Activated CD4-positive, CD25-positive, alpha-beta regulatory T cell treated with anti-CD3 and anti-CD28 coated beads, Interleukin-2, amount 50 U/mL, for 16 hours (primary cell): Measurements from ENCODE around the gene PEX7.
"Not testable (repeated sequence)": the region's sequence is repeated elsewhere in the genome, so short reads cannot be mapped to it uniquely, and the experiment has no call there.

ENCODE experiments used
- DNase-seq: peaks from one replicate; pipeline ENCODE4 v3.0.0-alpha.2; 2020; ENCODE audit warnings: low read depth, low spot score

Gene PEX7

DNA sequence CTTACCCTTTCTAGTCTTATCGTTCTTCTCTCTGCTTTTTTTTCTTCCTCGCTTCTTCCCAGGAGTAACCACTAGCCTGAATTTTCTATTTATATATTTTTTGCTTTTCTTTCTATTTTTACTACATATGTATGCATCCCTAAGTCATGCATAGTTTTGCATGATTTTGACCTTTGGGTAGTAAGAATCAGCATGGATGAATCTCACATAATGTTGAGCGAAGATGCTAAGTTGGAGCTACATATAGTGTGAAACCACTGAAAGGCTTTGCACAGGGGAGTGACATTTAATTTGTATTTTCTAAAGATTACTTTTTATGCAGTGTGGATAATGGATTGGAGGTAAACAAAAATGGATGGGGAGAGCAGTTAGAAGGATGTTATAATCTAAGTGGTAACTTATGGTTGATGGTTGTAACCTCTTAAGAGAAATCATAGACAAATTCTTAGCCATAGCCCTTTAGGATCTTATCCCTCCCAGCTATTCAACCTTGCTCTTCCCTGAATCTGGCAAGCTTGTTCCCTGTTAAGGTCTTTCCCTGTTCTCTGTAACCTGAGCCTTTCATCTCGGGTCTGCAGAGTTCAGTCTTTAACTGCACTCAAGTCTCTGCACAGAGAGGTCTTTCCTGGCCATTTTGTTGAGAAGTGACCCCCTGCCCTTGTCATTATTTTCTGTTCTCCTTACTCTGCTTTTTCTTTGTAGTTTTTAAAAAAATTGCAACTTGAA lies 18.0 kb downstream of the PEX7 start:
- DNase-seq, result no peak

DNA sequence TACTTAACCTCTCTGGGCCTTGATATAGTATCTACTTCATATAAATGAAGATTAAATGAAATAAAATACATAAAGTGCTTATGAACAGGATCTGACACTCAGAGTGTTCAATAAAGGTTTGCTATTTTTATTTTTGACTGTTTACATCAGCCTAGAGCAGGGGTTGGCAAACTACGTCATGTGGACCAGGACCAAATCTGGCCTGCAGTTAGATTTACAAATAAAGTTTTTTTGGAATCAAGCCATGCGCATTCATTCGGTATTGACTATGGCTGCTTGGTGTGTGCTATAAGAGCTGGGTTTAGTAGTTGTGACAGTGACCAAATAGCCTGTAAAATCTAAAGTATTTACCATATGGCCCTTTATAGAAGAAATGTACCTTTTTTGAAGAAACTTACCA lies 20.8 kb downstream of the PEX7 start:
- no peak for DNase-seq

GRCh38 chr6:136846046-136846445 lies 23.7 kb downstream of the PEX7 start:
- DNase-seq, result no peak

DNA sequence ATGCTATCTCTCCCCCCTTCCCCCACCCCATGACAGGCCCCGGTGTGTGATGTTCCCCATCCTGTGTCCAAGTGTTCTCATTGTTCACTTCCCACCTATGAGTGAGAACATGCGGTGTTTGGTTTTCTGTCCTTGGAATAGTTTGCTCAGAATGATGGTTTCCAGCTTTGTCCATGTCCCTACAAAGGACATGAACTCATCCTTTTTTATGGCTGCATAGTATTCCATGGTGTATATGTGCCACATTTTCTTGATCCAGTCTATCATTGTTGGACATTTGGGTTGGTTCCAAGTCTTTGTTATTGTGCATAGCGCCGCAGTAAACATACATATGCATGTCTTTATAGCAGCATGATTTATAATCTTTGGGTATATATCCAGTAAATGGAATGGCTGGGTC lies 24.1 kb downstream of the PEX7 start:
- not testable (repeated sequence) for DNase-seq

DNA sequence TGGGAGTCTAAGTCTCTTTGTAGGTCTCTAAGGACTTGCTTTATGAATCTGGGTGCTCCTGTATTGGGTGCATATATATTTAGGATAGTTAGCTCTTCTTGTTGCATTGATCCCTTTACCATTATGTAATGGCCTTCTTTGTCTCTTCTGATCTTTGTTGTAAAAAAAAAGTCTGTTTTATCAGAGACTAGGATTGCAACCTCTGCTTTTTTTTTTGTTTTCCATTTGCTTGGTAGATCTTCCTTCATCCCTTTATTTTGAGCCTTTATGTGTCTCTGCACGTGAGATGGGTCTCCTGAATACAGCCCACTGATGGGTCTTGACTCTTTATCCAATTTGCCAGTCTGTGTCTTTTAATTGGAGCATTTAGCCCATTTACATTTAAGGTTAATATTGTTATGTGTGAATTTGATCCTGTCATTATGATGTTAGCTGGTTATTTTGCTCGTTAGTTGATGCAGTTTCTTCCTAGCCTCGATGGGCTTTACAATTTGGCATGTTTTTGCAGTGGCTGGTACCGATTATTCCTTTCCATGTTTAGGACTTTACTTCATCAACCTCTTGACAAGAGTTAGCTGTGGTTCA lies 27.7 kb downstream of the PEX7 start:
- DNase-seq, result not testable (repeated sequence)

- DNase-seq, result no peak
Observed at GRCh38 chr6:136859430-136859829, 37.0 kb downstream of the PEX7 start.

GRCh38 chr6:136860043-136860442 lies 37.7 kb downstream of the PEX7 start:
- no peak for DNase-seq

- DNase-seq, result no peak
Observed at GRCh38 chr6:136862662-136863061, 40.3 kb downstream of the PEX7 start.

DNA sequence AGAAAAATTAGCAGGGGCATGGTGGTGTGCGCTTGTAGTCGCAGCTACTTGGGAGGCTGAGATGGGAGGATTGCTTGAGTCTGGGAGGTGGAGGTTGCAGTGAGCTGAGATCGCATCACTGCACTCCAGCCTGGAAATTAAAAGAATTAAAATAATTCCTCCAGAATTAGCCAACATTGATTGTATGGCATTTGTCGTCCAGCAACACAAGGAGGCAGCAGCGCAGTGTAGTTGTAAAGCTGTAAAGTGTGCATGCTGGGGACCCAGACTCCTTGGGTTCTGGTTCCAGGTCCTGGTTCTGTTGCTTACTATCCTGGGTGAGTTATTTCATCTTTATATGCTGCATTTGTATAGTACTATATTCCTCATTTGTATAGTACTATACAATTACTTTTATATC lies 41.4 kb downstream of the PEX7 start:
- no peak for DNase-seq

- DNase-seq, result no peak
Observed at GRCh38 chr6:136864676-136865075, 42.3 kb downstream of the PEX7 start.

GRCh38 chr6:136866872-136867416 lies 44.6 kb downstream of the PEX7 start:
- no peak for DNase-seq

DNA sequence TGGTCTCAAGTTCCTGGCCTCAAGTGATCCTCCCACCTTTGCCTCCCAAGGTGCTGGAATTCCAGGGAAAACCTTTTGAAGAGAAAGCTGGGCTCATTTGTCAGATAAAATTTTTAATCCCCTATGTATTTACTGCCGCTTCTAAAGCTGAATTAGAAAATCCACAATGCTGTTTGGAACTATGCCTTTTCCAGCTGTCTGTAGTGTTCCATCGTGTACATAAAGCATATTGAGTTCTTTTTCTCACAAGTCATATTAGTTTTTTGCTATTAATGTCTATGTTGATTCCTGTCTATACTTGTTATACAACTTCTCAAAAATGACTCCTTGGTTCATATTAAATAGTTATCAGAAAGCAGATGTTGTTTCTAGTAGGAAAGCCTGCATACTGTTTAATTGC lies 47.1 kb downstream of the PEX7 start:
- no peak for DNase-seq

GRCh38 chr6:136873748-136874147 lies 51.4 kb downstream of the PEX7 start:
- DNase-seq, result no peak

GRCh38 chr6:136876469-136876868 lies 54.1 kb downstream of the PEX7 start:
- DNase-seq, result not testable (repeated sequence)

DNA sequence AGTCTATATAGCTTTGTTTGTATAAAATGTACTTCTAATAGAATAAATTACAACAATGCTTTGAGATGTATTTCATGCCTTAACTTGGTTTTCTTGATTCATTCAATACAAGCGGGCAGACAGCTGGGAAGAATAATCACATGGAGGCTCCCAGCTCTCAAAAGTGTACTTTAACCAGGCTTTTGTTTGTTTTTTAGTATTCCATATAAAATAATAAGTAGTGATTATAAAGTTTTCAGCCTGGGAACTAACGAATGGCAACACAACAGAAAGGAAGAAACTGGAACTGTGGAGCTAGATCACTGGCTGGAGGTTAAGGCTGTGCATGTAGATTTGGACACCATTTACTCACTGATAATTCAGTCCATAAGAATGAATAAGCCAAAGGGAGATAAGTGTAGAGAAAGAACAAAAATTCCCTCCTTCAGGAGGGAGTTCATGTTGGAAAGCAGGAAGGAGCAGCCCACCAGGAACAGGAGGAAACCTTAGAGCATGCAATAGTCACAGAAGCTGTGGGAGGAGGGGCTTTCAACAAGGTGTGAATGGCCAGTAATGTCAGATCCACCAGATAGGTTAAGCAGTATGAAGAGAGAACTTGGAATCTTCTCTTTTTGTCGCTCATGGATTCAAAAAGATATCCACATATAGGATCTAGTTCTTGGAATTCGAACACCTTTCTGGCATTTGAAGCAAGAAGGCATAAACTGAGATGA lies 58.5 kb downstream of the PEX7 start:
- DNase-seq, result no peak

GRCh38 chr6:136886091-136886490 lies 63.7 kb downstream of the PEX7 start:
- DNase-seq, result no peak

DNA sequence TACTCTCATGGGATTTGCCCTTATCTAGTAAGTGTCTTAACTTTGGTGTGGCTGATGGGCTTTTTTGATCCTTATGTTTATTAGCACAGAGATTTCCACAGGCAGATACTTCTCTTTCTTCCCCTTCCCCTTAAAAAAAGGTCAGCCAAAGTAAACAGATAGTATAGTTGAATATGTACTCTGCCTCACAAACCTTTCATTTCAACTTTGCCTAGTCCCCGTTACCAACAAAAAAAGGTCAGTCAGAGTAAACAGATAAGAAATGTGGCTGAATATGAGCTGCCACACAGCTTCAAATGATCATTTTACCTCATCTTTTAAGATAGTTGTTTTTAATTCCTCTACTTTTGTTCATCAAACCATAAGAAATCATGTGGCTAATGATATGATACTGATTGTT lies 65.6 kb downstream of the PEX7 start:
- no peak for DNase-seq

DNA sequence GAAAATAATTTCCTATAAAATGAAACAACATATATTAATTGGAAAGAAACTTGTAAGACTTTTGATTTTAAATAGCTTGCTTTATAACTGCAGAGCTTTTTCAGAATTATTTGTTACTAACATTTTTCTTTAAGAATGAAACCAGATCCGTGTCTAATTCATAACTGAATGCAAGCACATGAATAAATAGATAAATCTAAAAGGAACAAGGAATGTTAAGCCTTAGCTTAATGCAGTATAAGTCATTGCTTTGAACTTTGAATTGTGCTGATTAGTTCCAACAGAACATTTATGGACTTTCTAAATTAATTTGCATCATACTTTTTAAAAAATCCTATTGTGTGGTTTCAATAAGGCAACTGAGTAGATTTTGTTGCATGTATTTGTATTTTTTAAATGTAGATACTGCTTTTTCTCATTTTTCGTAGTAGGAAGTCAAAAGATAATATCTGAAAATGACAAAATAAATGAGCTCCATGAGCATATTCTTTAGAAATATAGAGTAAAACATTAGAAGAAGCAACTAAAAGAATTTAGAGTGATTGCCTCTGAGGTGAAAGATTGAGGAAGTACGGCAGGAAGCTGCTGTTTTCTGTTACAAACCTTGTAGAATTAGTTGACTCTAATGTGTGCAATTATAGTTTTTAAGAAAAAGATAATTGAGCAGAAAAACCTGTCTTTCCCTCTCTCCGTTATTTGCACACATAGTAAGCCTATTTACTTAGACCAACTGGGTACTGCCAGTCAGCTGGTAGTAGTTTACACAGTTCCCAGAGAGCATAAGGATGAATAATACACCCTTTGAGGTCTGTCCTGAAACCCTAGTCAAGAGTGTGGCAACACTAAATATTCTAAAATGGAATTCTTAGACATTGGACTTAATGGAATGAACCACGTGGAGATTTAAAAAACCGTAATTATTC lies 67.1 kb downstream of the PEX7 start:
- DNase-seq, result no peak

- no peak for DNase-seq
Observed at GRCh38 chr6:136890194-136890839, 67.9 kb downstream of the PEX7 start.

DNA sequence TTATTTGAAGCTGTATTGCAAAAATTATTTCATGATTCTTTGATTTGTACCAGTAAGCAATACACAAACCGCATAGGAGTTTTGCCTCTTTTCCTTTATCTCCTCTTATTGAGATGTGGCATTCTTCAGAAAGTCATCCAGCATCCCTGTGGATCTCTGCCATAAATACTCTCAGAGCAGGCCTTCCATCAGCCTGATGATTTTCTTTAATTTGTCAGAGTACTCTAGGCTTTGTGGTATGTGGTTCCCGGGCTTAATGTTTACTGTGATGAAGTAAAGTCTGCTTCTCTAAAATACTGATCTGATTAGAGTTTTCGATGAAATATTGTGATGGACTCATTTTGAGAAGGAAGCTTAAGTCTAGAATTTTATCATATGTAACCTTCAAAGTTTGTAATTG lies 68.6 kb downstream of the PEX7 start:
- no peak for DNase-seq

GRCh38 chr6:136893187-136893586 lies 70.8 kb downstream of the PEX7 start:
- no peak for DNase-seq
